ENCODE measurements around the gene SLC41A3.
"Not testable (repeated sequence)": the region's sequence is repeated elsewhere in the genome, so short reads cannot be mapped to it uniquely, and the experiment has no call there.

SLC41A3 gene

DNA sequence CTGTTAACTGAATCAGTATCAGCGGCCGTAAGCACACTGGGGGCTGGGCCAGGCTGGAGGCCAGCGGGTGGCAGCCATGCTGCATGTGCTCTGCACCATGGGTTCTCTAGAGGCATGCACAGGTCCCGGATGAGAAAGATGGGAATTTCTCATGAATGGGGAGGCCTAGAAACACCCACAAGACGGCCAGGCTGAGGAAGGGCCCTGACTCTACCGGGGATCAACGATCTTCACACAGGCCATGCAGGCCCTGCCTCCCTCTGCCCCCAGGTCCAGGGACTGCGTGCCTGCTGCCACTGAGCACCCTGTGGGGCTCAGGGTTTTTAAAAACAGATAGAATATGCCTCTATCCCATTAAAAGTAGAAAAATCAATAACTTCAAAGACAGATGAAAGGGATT, 32.7 kb downstream of the SLC41A3 start:
- no peak for DNase-seq

DNA sequence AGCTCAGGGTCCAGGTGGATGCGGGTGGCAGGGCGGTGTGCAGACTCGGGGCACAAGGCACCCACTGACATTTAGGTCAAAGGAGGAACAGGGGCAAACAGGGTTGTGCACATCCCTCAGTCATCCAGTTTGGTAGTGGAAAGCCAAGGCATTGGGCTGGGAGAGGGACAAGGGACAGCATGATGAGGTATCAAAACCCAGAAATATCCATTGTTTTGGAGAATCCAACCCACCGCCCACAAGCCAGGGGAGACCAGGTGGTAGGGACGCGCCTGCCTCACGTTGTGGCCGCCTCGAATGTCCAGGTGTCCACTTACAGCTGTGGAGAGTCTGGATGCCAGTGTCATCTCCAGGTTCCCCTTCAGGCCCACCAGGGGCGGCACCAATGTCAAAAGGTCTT, 33.3 kb downstream of the SLC41A3 start:
- DNase-seq = no peak

DNA sequence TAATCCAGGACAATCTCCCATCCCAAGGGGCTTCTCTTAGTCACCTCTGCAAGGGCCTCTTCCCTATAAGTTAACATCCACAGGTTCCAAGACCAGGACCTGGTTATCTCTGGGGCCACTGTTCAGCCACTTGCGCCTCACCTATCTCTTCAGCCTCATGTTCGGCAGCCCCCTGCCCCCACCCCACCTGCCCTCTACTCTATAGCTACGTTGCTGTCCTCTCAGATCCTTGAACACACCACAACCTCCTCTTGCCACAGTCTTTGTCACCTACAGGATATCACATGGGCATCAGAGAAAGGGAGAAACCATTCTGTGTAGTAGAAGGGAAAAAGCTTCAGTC, 33.9 kb downstream of the SLC41A3 start:
- no peak for DNase-seq

DNA sequence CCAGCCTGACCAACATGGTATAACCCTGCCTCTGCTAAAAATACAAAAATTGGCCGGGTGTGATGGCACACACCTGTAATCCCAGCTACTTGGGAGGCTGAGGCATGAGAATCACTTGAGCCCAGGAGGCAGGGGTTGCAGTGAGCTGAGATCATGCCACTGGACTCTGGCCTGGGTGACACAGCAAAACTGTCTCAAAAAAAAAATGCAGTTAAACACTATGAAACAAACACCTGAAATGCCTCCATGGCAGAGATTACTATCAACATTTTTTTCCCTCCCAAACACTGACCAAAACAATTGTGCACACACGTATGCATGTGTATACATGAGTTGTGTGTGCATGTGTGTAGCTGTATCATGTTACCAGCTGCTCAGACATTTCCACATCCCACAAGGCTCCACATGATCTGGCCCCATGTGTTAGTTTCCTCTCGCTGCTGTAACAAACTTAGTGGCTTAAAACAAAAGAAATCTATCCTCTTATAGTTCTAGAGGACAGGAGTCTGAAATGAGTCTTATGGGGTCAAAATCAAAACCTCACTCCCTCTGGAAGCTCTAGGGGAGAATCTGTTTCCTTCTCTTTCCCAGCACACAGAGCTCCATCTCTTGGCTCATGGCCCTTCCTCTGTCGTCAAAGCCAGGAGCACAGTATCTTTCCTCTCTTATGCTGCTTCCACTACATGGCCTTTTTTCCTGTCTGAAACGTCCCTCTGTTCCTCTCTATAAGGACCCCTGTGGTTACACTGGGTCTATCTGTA, 34.5 kb downstream of the SLC41A3 start:
- no peak for DNase-seq

DNA sequence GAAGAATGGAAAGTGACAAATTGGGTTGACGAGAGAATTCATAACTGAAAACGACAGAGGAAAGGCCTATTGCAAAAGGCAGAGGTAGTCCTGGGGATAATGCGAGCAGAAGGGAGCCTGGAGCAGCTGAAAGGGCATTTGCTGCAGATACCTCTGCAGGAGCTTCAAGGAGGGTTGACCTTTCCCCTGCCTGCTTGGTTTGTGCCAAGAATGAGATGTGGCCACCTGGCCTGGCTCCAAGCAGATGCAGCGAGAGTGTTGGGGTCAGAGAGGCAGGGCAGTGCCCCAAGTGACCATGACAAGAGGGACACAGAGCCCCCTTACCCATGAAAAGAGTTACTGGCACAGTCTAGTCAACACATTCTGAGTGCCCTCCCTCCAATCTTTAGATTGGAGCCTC, 43.5 kb downstream of the SLC41A3 start:
- DNase-seq = no peak

DNA sequence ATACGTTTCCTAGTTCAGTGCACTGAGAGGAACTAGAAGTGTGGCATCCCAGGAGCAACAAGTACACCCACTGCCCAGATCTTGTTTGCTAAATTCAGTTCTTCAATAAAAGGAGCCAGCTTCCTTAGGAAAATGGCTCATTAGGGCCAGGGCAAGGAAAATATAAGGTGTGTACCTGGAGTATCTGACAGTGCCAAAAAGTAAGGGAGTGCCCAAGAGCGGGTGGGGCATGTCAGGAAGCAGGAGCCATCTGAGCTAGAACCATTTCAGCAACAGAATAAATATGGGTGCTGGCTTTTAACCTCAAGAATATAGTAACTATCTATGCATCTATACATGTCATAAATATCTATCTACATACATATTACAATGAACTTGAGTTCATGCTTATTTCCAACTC, 44.1 kb downstream of the SLC41A3 start:
- DNase-seq = no peak

DNA sequence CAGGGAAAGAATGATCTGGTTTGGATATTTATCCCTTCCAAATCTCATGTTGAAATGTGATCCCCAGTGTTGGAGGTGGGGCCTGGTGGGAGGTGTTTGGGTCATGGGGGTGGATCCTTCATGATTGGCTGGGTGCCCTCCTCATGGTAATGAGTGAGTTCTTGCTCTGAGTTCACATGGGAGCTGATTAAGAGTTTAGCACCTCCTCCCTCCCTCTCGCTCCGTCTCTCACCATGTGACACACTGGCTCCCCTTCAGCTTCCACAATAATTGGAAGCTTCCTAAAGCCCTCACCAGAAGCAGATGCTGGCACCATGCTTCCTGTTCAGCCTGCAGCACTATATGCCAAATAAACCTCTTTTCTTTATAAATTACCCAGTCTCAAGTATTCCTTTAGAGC, 45.1 kb downstream of the SLC41A3 start:
- not testable (repeated sequence) for DNase-seq

DNA sequence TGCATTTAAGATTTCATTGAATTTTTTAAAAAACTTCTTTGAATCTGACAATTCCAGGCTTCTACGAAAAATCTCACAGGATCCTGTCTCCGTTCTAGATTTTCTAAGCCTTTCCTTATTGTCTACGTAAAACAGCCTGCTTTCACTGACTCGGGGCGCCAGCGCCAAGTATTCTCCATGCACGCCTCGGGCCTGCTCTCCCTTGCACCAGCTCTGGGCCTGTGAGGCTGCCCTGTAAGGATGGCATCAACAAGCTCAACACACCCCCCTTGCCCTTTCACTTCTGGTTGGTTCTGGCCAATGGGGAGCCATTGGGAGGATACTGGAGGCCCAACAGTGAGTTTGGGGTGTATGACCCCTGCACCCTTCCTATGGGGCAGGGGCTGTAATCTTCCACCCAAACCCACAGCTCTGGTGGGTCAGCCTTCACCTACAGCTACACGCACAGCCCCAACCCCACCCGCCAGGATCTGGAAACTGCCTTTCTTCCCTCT, 47.8 kb downstream of the SLC41A3 start:
- no peak for DNase-seq

DNA sequence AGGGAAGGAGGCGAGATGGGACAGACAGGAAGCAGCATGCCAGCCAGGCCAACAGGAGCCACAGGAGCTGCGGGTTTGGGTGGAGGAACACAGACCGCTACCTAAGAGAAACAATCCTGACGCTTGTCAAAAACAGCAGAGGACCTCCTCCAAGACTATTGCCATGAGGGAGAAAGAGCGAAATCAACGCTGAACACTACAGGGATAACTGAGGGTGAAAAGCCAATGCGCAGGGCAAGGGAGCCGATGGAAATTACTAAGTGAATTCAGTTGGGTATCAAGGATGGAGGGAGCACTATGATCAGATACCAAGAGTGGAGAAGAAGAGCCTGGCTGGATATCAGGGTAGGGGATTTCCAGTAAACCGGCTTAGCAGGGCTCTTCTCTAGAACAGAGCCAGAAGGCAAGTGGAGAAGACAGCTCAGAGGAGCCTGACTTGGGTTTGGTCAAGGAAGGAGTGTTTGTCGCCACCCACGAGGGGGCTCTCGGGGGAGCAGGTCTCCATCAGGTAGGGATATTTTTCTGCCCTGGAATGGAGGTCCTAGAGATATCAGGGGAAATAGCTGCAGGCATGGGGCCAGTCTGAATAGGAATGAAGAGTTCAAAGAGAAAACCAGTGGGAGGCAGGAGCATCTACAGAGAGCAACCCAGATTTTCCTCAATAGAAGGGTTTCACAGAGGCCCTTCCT, 48.4 kb downstream of the SLC41A3 start:
- no peak for DNase-seq

DNA sequence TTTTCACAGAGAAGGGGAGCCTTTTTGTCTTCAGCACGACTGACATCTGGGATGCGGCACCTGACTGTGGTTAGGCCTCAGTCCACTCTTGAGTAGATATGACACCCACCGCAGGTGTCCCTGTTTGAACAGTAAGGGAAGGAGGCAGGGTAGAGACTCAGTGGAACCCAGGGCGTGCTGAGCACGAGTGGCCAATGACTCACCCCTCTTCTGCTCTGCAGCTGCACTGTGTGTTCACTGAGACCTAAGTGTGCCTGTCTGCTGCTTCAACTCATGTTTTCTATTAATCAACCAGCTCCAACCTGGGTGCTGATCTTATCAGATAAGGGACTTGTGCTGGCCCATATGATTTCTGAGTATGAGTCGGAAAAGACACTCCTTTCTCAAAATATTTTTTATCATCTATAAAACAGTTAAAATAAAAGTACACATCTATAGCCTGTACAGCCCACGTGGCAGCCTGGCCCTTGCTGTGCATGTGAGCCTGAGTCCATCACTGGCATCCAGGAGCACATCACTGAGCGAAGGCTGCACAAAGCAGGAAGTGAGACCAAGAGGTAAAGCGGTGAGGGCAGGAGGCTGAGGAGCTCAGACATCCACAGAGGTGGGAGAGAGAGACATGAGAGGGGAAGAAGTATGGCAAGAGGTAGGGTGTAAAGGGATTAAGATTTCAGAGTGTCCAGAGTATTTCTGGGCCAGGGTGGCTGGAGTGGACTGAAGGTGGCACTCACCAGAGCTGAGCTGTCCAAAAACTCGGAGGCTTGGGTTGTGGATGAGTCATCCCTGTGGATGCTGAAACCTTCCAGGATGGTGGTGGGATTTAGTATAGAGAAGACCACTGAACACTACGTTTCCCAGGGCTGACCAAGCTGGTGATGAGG, 49.2 kb downstream of the SLC41A3 start:
- DNase-seq = no peak

DNA sequence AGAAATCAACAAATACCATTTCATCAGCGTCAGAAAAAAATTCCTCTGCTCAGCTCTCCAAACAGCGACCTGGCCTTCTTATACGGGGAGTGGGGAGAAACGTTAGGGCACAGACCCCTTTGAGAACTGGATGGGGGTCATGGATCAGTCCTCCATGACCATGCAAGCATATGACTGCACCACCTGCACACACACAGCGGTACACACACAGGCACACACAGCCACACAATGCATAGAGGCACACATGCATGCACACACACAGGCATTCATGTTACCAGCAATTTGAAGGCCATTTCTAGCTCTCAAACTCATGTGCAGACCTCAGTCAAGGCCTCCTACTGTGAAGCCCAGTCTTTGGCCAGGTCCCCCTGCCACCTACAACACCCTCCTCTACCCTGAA, 50.2 kb downstream of the SLC41A3 start:
- no peak for DNase-seq

DNA sequence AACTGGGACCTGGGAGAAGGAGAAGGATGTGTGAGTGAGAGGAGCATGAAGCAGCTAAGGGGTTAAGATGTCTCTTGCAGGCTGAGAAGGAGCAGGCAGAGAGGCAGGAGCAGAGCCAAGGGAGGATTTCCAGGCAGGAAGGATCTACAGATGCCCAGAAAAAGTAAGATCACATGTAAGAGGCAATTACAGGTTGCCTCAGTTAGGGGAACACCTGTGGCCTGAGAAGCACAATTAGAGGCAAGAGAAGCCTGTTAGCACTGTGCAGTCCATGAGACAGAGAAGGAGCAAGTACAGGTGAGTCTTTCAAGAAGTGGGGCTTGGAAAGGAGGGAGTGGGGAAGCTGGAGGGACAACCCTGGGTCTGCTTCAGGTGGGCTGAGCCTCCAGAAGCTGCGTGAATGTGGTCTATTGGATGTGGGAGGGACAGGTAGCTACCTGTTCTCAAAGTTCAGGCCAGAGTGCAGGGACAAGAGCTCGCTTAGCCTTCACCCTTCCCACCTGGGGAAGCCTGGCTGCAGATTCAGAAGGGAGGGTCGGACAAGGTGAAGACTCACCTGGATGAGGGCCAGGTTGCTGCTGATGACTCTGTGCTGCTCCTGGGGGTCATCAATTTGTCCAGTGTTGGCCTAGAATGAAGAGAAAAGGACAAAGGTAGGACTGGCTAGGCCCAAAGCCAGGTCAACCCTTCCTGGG, 50.7 kb downstream of the SLC41A3 start:
- no peak for DNase-seq

DNA sequence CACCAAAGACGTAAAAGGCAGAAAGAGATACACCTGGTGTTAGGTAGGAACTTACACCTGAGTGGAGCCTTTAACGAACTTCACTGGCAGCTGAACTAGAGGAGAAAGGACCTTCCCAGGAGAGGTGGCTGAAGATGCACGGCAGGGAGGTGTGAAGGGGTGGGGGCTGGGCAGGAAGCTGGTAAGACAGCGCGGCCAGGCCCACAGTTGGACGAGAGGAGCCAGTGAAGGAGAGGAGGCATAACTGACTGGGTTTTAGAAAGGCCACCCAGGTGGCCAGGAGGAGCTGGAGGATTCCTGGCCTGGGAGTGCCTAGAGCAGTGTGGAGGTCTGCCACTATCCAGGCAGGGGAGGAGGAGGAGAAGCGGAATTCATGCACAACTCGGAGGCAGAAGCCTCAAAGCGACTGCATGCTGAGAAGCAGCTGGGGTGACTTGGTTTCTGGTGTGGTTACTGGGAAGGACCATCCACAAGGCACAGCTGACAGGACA, 51.9 kb downstream of the SLC41A3 start:
- no peak for DNase-seq

DNA sequence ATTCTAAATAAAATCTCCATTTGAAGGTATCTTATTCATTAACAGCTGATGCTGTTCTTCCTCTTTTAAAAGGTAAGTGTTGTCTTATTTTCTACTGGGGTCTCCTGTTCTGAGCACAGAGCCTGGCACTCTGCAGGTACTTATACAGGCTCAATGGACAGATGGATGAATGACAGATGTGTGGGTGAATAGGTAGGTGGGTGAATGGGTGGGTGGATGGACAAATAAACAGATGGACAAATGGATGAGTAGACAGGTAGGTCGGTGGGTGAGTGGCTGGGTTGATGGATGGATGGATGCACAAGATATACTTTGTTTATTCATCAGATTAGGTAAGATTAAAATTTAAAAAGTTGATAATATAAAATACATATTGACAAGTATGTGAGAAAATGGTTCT, 53.5 kb downstream of the SLC41A3 start:
- DNase-seq = no peak

DNA sequence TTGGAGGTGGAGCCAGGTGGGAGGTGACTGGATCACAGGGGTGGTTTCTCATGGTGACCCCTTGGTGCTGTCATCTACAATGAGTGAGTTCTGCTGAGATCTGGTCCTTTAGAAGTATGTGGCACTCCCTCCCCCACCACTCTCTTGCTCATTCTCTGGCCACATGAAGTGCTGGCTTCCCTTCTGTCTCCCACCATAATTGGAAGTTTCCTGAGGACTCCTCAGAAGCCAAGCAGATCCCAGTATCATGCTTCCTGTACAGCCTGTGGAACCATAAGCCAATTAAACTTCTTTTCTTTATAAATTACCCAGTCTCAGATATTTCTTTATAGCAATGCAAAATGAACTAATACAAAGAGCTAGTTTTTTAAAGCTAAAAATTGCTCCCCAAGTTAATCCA, 54.7 kb downstream of the SLC41A3 start:
- DNase-seq = no peak

DNA sequence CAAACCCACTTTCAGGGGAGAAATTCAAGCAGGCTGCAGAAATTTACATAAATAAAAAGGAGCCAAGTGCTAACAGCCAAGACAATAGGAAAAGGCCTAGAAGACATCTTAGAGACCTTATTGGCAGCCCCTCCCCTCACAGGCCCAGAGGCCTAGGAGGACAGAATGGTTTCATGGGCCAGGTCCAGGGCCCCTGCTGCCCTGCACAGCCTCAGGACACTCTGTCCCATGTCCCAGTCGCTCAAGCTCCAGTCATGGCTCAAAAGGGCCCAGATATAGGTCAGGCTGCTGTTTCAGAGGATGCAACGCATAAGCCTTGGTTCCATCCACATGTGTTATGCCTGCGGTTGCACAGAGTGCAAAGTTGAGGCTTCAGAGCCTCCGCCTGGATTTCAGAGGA, 55.8 kb downstream of the SLC41A3 start:
- no peak for DNase-seq

DNA sequence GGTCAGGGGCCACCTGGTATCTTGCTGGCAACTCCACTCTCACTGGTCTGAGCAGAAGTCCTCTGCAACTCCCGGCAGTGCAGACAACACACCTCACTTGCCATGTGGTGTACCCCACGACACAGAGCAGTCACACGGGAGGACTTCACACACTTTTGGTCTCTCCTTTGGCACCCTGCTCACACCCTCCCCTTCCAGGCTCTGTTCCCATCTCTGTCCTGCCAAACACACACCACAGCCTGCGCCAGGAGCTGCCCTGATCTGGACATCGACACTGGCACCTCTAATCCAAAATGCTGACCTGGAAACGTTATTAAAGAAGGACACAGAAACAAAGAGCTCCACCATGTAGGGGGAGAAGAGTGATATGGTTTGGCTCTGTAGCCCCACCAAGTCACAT, 57.2 kb downstream of the SLC41A3 start:
- no peak for DNase-seq

DNA sequence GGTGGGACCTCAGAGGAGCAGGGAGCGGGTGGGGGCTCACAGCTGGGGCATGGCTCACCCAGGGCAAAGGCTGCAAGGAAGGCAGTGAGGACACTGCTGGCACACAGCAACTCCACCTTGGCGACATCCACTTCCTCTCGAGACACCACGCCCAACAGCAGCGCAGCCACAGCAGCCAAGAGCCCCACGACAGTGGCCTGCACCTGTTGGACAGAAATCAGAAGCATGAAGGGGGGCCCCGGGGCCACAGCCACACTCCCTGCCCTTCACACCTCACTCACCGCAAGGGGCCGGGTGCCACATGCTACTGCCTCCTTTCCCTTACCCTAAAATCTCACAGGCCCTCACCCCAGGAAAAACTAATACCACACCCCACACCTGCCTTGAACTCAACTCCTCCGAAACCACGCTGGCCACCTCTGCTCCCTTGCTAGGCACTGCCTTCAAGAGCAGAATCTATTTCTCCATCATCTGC, 57.6 kb downstream of the SLC41A3 start:
- DNase-seq = no peak

DNA sequence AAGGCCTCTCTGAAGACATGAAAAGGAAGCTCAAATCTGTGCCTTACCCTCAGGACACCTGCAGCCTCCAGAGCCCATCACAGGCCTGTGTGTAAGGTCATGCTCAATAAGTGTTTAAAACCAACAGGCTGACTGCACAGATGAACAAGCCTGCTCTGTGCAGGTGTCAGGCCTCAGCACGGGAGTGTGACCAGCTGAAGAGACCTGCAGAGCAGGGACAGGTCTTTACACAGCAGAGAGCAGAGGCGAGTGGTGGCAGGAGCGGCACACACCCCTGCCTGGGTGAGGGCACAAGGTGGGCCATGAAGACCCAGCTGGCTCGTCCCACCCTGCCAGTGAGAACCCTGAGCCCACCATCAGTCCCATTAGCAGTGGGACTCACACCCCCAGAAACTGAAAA, 58.1 kb downstream of the SLC41A3 start:
- no peak for DNase-seq

DNA sequence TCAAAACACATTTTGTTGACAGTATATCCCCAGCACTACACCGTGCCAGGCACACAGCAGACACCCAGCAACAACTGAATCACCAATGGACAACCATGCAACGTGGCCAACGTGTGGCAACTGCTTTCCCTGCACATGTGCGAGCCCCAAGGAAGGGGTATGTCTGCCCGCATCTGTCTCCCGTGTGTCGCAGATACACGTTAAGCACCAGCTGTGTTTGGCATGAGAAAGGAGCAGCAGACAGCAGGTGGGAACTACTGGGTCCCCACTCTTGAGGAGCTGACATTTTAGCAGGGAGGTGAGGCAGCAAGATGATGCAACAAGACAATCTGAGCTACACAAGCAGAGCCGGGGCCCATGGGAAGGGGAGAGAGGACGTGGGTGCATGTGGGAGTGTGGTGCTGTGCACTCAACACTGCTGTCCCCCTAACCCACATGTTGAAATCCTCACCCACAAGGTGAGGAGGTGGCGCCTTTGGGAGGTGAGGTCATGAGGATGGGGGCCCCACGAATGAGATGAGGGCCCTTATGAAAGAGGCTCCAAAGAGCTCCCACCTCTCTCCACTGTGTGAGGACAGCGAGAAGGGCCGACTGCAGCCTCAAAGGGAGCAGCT, 58.7 kb downstream of the SLC41A3 start:
- DNase-seq = no peak

DNA sequence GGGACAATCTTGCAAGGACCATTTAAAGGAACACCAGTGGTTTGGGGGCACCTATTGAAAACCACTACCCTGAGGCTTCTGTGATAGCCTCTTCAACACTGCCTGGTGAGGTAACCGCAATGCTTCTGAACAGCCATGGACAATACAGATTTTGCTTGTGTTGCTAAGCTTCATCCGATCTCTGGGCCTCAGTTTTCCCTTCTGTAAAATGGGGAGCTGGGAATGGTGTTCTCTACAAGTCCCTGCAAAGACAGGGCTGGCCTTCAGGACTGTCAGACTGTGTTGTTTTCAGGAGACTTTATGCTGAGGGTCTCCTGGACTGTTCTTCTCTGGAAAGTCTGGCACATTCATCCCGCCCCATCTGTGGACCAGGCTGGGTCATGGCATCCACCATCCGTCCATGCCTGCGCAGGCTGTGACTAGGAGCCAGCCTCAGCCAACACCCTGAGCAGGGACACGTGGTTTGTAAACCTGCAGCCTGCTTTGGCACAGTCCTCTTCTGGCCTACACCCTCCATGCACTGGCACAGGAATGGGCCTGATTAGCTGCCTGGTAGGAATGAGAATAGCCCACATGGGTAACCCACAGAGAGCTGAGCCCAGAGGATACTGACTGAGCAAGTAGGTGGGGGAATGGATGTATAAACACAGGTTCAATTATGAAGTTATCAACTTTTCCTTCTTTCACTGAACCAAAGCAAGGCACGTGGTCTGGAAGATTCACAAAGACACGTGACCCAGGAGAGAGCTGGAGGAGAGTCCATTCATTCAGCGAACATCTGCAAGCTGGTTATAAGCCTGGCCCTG, 59.7 kb downstream of the SLC41A3 start:
- no peak for DNase-seq
